ENCODE data around the gene EXOC8. TPM values are rescaled to one million over a fixed set of nuclear protein-coding genes. Genes with fewer than 3 reads are reported as not detected.

Gene EXOC8
- polyA plus RNA-seq, 2 of the 4 experiments (the other 2 are of a cell fraction), result 7.7 to 9.8 TPM

DNA sequence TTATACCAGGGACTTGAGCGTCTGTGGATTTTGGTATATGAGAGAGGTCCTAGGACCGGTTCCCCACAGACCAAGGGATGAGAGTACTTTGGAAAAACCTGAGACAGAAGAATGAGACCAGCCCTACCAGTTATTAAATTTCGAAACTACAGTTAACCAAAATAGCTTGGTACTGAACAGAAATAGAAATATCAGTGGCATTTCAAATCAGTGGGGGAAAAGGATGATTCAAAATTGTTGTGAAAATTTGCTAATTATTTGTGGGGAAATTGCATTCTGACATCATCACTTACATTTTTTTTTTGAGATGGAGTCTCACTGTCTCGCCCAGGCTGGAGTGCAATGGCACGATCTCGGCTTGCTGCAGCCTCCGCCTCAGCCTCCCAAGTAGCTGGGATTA, 8.2 kb downstream of the EXOC8 start:
- ChIA-PET POLR2A (no interaction called here), CTCF (interaction anchor here (0.7 to 1.4 kb wide), 2 partner anchors 28 to 274 kb away, joined by 3 to 5 read pairs; no protein-coding TSS in a partner anchor)
- no peak overlapping the region for H3K27ac ChIP-seq
- ATAC-seq (no peak), DNase-seq (ENCODE audit: low read depth in 1 of 2, low spot score in 1 of 2) (no peak), FAIRE-seq (no peak)
- H3K9me3 ChIP-seq, result no peaks in the 10 kb centered on the region
- no peak overlapping the region for H3K4me3 ChIP-seq
- H3K4me1 ChIP-seq, result peaks cover 16% of the 10 kb centered on the region
- 91% methylated on average over 7 of the region's 7 CpGs for WGBS (ENCODE audit: missing lambda C conversion rate)
- no peak overlapping the region for H3K4me2 ChIP-seq
- TF ChIP-seq, protein P1, sequence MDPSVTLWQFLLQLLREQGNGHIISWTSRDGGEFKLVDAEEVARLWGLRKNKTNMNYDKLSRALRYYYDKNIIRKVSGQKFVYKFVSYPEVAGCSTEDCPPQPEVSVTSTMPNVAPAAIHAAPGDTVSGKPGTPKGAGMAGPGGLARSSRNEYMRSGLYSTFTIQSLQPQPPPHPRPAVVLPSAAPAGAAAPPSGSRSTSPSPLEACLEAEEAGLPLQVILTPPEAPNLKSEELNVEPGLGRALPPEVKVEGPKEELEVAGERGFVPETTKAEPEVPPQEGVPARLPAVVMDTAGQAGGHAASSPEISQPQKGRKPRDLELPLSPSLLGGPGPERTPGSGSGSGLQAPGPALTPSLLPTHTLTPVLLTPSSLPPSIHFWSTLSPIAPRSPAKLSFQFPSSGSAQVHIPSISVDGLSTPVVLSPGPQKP (IDR thresholded peaks at IDR 0.05; ENCODE audit: low read depth, low read length), result no peak
- TF ChIP-seq ESRRA (IDR thresholded peaks at IDR 0.05; ENCODE audit: borderline replicate concordance, low read length) (no peak), CHD4 (IDR thresholded peaks at IDR 0.05; ENCODE audit: borderline replicate concordance) (no peak), POLR2A (IDR thresholded peaks at IDR 0.05; ENCODE audit: low read length) (no peak), RCOR1 (IDR thresholded peaks at IDR 0.05; ENCODE audit: low read depth, low read length) (no peak), FOXS1 (CRISPR knock-in tag; IDR thresholded peaks at IDR 0.05) (no peak), KDM5A (IDR thresholded peaks at IDR 0.05) (no peak), MAZ (IDR thresholded peaks at IDR 0.05; ENCODE audit: borderline replicate concordance, low read depth, low read length) (no peak)
- TF ChIP-seq, protein P2, sequence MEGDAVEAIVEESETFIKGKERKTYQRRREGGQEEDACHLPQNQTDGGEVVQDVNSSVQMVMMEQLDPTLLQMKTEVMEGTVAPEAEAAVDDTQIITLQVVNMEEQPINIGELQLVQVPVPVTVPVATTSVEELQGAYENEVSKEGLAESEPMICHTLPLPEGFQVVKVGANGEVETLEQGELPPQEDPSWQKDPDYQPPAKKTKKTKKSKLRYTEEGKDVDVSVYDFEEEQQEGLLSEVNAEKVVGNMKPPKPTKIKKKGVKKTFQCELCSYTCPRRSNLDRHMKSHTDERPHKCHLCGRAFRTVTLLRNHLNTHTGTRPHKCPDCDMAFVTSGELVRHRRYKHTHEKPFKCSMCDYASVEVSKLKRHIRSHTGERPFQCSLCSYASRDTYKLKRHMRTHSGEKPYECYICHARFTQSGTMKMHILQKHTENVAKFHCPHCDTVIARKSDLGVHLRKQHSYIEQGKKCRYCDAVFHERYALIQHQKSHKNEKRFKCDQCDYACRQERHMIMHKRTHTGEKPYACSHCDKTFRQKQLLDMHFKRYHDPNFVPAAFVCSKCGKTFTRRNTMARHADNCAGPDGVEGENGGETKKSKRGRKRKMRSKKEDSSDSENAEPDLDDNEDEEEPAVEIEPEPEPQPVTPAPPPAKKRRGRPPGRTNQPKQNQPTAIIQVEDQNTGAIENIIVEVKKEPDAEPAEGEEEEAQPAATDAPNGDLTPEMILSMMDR (IDR thresholded peaks at IDR 0.05), result no peak

DNA sequence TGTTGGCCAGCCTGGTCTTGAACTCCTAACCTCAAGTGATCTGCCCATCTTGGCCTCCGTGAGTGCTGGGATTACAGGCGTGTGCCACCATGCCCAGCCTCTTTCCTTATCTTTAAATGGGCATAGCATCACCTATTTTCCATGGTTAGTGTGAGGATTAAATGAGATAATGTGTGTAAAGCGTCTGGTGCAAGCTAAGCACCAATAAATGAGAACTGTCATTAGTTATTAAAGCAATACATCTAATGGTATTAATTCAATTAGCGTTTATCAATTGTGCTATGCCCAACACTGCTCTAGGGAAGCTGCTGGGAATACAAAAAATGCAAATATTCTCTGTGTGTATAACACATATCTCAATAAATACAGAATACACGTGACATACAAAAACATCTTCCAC, 10.0 kb downstream of the EXOC8 start:
- no peak overlapping the region for H3K4me2 ChIP-seq
- ChIA-PET POLR2A (no interaction called here), CTCF (interaction anchor here (1.1 kb wide), 1 partner anchor 12 kb away, joined by 3 read pairs; no protein-coding TSS in a partner anchor)
- no peaks in the 10 kb centered on the region for H3K4me1 ChIP-seq
- ATAC-seq (no peak), FAIRE-seq (no peak), DNase-seq (ENCODE audit: low read depth in 1 of 2, low spot score in 1 of 2) (no peak)
- TF ChIP-seq RAD21 (conservative IDR thresholded peaks at IDR 0.05 in 1 of 2, IDR thresholded peaks at IDR 0.05 in 1 of 2), result no peak
- no peaks in the 10 kb centered on the region for H3K9me3 ChIP-seq
- WGBS (ENCODE audit: missing lambda C conversion rate), result 57% methylated on average over 5 of the region's 5 CpGs
- no peak overlapping the region for H3K4me3 ChIP-seq
- no peak overlapping the region for H3K27ac ChIP-seq

DNA sequence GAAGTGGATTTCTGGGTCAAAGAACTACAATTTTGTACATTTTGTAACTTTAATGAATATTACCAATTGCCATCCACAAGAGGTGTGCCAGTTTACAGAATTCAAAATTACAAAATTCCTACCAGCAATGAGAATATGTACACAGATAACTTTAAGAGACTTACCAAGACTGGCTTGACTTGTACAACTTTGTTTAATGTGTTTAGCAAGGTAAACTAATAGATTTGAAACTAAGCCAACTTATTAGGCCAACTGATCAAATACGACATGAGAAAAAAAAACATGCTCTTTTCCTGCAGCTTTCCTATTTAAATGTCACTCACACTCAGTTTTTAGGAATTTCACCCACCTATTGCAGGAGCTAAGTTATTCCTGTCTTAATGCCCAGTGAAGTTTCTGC, 11.4 kb downstream of the EXOC8 start:
- TF ChIP-seq MYC (IDR thresholded peaks at IDR 0.05; ENCODE audit: borderline replicate concordance, low read length), result no peak
- TF ChIP-seq ZNF302 (CRISPR knock-in tag; IDR thresholded peaks at IDR 0.05), result no peak
- TF ChIP-seq, protein P3, sequence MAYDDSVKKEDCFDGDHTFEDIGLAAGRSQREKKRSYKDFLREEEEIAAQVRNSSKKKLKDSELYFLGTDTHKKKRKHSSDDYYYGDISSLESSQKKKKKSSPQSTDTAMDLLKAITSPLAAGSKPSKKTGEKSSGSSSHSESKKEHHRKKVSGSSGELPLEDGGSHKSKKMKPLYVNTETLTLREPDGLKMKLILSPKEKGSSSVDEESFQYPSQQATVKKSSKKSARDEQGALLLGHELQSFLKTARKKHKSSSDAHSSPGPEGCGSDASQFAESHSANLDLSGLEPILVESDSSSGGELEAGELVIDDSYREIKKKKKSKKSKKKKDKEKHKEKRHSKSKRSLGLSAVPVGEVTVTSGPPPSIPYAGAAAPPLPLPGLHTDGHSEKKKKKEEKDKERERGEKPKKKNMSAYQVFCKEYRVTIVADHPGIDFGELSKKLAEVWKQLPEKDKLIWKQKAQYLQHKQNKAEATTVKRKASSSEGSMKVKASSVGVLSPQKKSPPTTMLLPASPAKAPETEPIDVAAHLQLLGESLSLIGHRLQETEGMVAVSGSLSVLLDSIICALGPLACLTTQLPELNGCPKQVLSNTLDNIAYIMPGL (CRISPR knock-in tag; IDR thresholded peaks at IDR 0.05; ENCODE audit: borderline replicate concordance), result no peak
- TF ChIP-seq HDAC2 (IDR thresholded peaks at IDR 0.05), result no peak
- TF ChIP-seq FOSL2 (IDR thresholded peaks at IDR 0.05), result no peak
- no peak for TF ChIP-seq FOSL2 (CRISPR knock-in tag; IDR thresholded peaks at IDR 0.05)
- TF ChIP-seq JUN (IDR thresholded peaks at IDR 0.05), result no peak
- TF ChIP-seq GATA3 (IDR thresholded peaks at IDR 0.05; ENCODE audit: borderline replicate concordance), result no peak
- TF ChIP-seq SREBF2 (IDR thresholded peaks at IDR 0.05), result no peak
- TF ChIP-seq SMC3 (IDR thresholded peaks at IDR 0.05), result no peak
- TF ChIP-seq HOXB13 (CRISPR knock-in tag; IDR thresholded peaks at IDR 0.05; ENCODE audit: low read depth), result no peak
- H3K9me3 ChIP-seq, result no peaks in the 10 kb centered on the region
- WGBS (ENCODE audit: missing lambda C conversion rate), result 44% methylated on average over 1 of the region's 1 CpG
- H3K4me3 ChIP-seq, result no peak overlapping the region
- no peak overlapping the region for H3K27ac ChIP-seq
- no peak for ATAC-seq
- no peak for DNase-seq (ENCODE audit: low read depth in 1 of 2, low spot score in 1 of 2)
- no peaks in the 10 kb centered on the region for H3K4me1 ChIP-seq
- FAIRE-seq, result no peak
- H3K4me2 ChIP-seq, result no peak overlapping the region
- POLR2A ChIA-PET, result no interaction called here
- CTCF ChIA-PET, result no interaction called here
